Measurements from ENCODE around the gene LRRC75A. TPM values are rescaled to one million over a fixed set of nuclear protein-coding genes. Genes with fewer than 3 reads are reported as not detected.
"Not testable (repeated sequence)": the region's sequence is repeated elsewhere in the genome, so short reads cannot be mapped to it uniquely, and the experiment has no call there.

LRRC75A gene
- total RNA-seq, 1 donor from 2014 or later, result 0.49 TPM

DNA sequence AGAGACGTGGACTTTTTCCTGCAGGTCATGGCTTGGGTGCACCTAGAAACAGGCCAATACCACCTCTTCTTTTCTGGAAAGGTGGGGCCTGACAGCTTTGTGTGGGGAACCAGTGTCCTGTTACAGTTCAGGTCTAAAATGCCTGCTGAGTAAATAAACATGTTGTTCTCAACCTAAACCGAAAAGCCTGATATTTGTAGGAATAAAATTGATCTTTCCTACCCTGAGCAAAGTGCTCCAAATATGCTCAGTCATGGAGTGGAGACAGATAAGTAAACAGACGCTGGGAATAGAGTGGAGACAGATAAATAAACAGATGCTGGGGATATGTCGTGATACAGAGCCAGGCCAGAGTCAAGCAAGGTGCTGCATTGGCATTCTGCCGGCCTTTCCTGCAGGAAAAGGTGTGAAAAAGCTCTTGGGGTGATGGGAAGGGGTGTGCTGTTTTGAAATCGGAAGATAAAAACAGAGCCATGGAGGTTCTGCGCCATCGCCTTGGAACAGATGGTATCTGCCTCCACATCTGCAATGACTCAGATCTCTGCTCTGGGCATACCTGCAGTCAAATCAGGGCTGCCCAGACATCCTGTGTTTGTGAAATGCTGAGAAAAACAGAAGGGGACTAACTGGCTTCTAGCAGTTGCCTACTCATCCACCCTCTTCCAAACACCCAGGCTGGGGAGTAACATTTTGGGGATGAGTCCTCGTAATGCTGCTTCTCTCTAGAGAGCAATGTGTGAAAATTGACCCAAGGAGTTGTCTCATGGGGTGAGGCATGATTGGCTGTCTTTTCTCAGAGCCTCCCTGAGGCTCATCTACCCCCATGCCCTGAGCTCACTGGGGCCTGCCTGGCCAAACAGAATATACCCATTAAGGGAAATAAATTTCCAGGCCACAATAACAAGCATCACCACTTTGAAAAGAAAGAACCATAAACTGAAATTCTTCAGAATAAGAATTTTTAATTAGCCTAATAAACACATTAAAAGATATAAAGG is 93.4 kb downstream of the LRRC75A start:
- DNase-seq (ENCODE audit: low spot score), result no peak

DNA sequence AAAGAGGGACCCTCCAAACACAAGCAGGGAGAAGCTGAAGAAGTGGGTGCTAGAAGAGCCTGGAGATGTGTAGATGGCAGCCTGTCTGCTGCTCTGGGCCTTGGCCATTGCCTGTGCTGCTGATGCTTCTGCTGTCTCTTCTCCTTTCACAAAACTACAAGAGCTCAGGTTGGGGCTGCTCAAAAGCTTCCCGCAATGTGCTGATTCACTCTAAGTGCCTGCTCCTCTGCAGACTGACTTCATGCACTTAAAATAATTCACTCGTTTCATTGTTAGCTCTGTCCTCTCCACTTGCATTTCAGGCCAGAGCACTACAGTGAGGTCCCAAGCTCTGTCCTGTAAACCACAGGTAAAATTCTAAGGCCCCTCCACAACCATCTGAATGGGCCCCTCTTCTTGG is 95.3 kb downstream of the LRRC75A start:
- DNase-seq (ENCODE audit: low spot score), result not testable (repeated sequence)

DNA sequence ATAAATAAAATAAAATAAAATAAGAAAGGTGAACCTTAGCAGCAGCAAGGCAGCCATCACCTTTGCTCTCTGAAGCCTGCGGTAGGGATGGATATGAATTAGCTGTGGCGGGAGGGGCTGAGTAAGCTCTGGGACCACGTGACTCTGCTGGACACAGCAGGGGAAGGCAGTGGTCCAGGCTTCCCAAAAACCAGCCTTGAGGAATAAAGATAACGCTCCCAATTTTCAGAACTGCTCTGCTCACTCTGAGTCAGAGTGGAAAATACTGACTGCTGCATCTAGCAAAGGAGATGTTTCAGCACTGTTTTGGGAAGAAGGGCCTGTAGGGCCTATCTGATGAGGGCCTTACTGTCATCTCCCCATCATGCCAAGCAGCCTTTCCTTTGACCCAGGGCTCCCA is 96.1 kb downstream of the LRRC75A start:
- DNase-seq (ENCODE audit: low spot score), result not testable (repeated sequence)

DNA sequence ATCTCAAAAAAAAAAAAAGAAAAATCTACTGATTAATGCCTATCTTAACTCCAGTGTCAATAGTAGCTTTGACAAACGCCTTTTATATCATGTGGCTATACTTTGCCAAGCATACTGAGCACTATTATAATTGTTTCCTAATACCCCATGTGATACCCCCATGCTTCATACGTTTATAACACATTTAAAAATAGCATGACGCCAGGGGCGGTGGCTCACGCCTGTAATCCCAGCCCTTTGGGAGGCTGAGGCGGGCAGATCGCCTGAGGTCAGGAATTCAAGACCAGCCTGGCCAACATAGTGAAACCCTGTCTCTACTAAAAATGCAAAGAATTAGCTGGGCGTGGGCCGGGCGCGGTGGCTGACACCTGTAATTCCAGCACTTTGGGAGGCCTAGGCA is 99.5 kb downstream of the LRRC75A start:
- DNase-seq (ENCODE audit: low spot score), result not testable (repeated sequence)

Other genes starting within 250 kb of the LRRC75A start
- 44.0 TPM for gene CENPV, start 138.7 kb downstream of the LRRC75A start, total RNA-seq
- gene UBB, start 111.1 kb downstream of the LRRC75A start, total RNA-seq, result 1,159 TPM
- gene TRPV2, start 76.6 kb downstream of the LRRC75A start, total RNA-seq, result 13.6 TPM
- 8.1 TPM for gene ZNF287, start 77.0 kb upstream of the LRRC75A start, total RNA-seq
- 8.7 TPM for gene ZNF624, start 161.7 kb upstream of the LRRC75A start, total RNA-seq
- gene CCDC144A, start 198.0 kb upstream of the LRRC75A start, total RNA-seq, result 11.0 TPM

Measured in ureter (tissue), 1 donor.